Measurements from ENCODE around the gene GRIA1. TPM values are rescaled to one million over a fixed set of nuclear protein-coding genes. Genes with fewer than 3 reads are reported as not detected.

The GRIA1 gene
- total and polyA plus RNA-seq, 2 of the 13 experiments (the other 11 are each of a cell fraction or from before 2014, with no cell fraction given) = not detected

DNA sequence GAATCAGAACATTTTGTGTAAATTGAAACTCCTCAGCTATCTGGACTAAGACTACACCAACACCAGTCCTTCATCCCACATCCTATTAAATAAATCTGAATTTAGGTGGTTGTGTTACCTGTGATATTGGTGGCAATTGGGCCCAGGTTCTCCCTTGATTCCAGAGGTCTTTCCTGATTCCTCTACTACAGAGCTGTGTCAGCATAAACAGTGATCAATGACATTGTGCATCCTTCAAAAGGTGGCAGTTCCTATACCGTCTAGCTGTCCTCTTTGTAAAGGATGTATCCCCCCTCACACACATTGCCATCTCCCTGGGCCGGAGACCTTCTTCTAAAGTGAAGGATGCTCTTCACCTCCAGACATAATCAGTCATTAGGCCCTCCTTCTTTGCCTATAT is 309.0 kb downstream of the GRIA1 start:
- in situ Hi-C loops (cut with HindIII; ENCODE audit: extremely low pct_ligation_motif_present, low pct_unique_long_range_greater_than_20kb) (no loop called here), intact Hi-C loops (cut with micrococcal nuclease; ENCODE audit: unreplicated experiment) (no loop called here)
- Histone ChIP-seq H3K27ac (ENCODE audit: extremely low read length, insufficient read depth, low read length) (no peak overlapping the region), H3K79me2 (ENCODE audit: insufficient read depth, low read length) (no peaks in the 10 kb centered on the region), H3K9ac (ENCODE audit: insufficient read depth, low read depth, low read length) (no peak overlapping the region), H3K4me1 (ENCODE audit: insufficient read depth, low read length) (no peaks in the 10 kb centered on the region), H3K4me3 (replicated peaks in 1 of 3; ENCODE audit: insufficient read depth in 1 of 3, low read depth in 2 of 3, low read length in 3 of 3) (no peak overlapping the region), H3K27me3 (ENCODE audit: control insufficient read depth in 1 of 2, insufficient read depth in 2 of 2, low read length in 2 of 2) (no peaks in the 10 kb centered on the region), H3K36me3 (replicated peaks in 1 of 2; ENCODE audit: control insufficient read depth in 1 of 2, insufficient read depth in 2 of 2, low read length in 2 of 2) (no peaks in the 10 kb centered on the region), H2AFZ (ENCODE audit: low read length) (no peak overlapping the region), H3K4me2 (ENCODE audit: low read depth, low read length) (no peak overlapping the region), H3K9me3 (ENCODE audit: low read length) (no peaks in the 10 kb centered on the region), H4K20me1 (ENCODE audit: insufficient read depth, low read length) (no peaks in the 10 kb centered on the region)
- BruUV-seq (replicated peaks) = no TSS peak
- CTCF ChIA-PET (ENCODE audit: low intra/inter-chr PET ratio, low total read pairs) = no interaction called here
- ATAC-seq (no peak), FAIRE-seq (no peak), DNase-seq (ENCODE audit: low spot score) (no peak)
- 0% methylated on average over 2 of the region's 2 CpGs for WGBS (ENCODE audit: low lambda C conversion rate)
- no peak for TF ChIP-seq ARNT (IDR thresholded peaks at IDR 0.05)
- TF ChIP-seq MAZ (IDR thresholded peaks at IDR 0.05; ENCODE audit: borderline replicate concordance, low read depth, low read length) = no peak
- no peak for TF ChIP-seq MAZ (CRISPR knock-in tag; IDR thresholded peaks at IDR 0.05; ENCODE audit: low read depth)
- TF ChIP-seq NCOA1 (CRISPR knock-in tag; IDR thresholded peaks at IDR 0.05) = no peak
- TF ChIP-seq THAP11 (CRISPR knock-in tag; IDR thresholded peaks at IDR 0.05) = no peak
- TF ChIP-seq MAFF (IDR thresholded peaks at IDR 0.05; ENCODE audit: low read depth, low read length) = peak; percentile 66
- TF ChIP-seq, protein P1, sequence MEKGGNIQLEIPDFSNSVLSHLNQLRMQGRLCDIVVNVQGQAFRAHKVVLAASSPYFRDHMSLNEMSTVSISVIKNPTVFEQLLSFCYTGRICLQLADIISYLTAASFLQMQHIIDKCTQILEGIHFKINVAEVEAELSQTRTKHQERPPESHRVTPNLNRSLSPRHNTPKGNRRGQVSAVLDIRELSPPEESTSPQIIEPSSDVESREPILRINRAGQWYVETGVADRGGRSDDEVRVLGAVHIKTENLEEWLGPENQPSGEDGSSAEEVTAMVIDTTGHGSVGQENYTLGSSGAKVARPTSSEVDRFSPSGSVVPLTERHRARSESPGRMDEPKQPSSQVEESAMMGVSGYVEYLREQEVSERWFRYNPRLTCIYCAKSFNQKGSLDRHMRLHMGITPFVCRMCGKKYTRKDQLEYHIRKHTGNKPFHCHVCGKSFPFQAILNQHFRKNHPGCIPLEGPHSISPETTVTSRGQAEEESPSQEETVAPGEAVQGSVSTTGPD (CRISPR knock-in tag; IDR thresholded peaks at IDR 0.05) = no peak
- TF ChIP-seq MBNL3 (CRISPR knock-in tag; conservative IDR thresholded peaks at IDR 0.05) = no peak
- peak; percentile 44 to 66; a peak in 3 of 4 replicates for TF ChIP-seq MAFK (conservative IDR thresholded peaks at IDR 0.05 in 1 of 2, IDR thresholded peaks at IDR 0.05 in 1 of 2; ENCODE audit: low read length in 2 of 2)
- TF ChIP-seq ZNF557 (CRISPR knock-in tag; IDR thresholded peaks at IDR 0.05) = no peak
- POLR2A ChIA-PET = no interaction called here
